GM12892 (cell line): ENCODE results near the gene XPA.
"Not testable (repeated sequence)": the region's sequence is repeated elsewhere in the genome, so short reads cannot be mapped to it uniquely, and the experiment has no call there.

Source experiments
- DNase-seq: peaks from one replicate; pipeline ENCODE4 v3.0.0; 2011; ENCODE audit not compliant: insufficient read length
- FAIRE-seq: peaks from 2 replicates; lab custom pipeline; 2011; peaks lifted over from hg19 to GRCh38; lab: Jason Lieb, UNC
- POLR2A ChIP-seq: IDR thresholded peaks from 2 replicates; pipeline ENCODE4 v1.6.1; 2011; ENCODE audit warnings: low read depth, low read length, control low read depth
- POLR2AphosphoS5 ChIP-seq: IDR thresholded peaks from 2 replicates; pipeline ENCODE4 v1.6.1; 2011; ENCODE audit warnings: low read depth, low read length, control low read depth
- TAF1 ChIP-seq: IDR thresholded peaks from 2 replicates; pipeline ENCODE4 v1.6.1; 2011; ENCODE audit warnings: low read depth, mild to moderate bottlenecking, control low read depth, low read length, borderline replicate concordance

The XPA gene

GRCh38 chr9:97721396-97721795 is 24.3 kb upstream of the XPA start:
- TF ChIP-seq TAF1: no peak
- TF ChIP-seq POLR2AphosphoS5: no peak
- no peak for FAIRE-seq
- no peak for DNase-seq

GRCh38 chr9:97717866-97718265 is 20.7 kb upstream of the XPA start:
- DNase-seq (no peak), FAIRE-seq (no peak)
- TF ChIP-seq POLR2AphosphoS5 (no peak), POLR2A (no peak), TAF1 (no peak)

DNA sequence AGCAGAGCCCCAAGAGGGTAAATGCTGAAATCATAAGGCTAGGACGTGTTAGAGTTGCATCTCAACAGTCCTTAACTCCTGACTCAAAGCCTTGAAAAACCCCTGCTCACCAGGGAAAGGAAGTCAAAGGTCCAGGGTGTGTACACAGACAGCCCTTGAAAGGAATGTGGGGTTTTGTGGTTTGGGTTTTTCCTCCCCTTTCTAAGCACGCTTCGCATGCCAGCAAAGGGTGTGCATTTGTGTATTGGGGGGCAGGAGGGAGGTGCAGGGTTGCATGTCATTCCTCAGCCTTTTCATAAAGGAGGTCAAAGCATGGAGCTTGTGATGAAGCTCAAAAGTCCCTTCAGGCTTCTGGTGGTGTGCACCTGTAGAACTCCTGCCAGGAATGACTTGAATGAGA is 17.3 kb upstream of the XPA start:
- no peak for TF ChIP-seq POLR2AphosphoS5
- no peak for TF ChIP-seq TAF1
- TF ChIP-seq POLR2A: no peak
- DNase-seq (no peak), FAIRE-seq (no peak)

- TF ChIP-seq POLR2A (no peak), TAF1 (no peak), POLR2AphosphoS5 (no peak)
- FAIRE-seq (no peak), DNase-seq (no peak)
Measured at GRCh38 chr9:97711223-97711626, 14.1 kb upstream of the XPA start.

GRCh38 chr9:97710356-97711222 is 13.4 kb upstream of the XPA start:
- TF ChIP-seq POLR2A (no peak), TAF1 (no peak), POLR2AphosphoS5 (no peak)
- FAIRE-seq (peak; percentile 14), DNase-seq (peak; percentile 51)

DNA sequence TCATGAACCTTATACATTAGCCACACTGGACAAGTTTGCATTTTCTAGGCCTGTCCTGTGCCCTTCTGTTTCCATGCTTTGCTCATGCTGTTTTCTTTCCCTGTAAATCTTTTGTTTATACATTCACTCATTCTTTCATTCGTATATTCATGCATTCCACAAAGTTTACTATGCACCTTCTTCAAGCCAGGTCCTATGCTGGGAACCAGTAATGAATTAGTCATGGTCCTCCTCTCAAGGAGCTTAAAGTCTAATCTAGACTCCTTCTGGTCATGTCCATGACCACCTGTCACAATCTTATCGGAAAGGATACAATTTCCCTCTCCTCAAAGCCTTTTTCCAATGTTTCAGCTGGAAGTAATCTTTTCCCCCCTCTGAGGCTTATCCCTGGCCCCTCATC is 9.1 kb upstream of the XPA start:
- no peak for FAIRE-seq
- DNase-seq: no peak
- TF ChIP-seq POLR2AphosphoS5 (no peak), POLR2A (no peak), TAF1 (no peak)

DNA sequence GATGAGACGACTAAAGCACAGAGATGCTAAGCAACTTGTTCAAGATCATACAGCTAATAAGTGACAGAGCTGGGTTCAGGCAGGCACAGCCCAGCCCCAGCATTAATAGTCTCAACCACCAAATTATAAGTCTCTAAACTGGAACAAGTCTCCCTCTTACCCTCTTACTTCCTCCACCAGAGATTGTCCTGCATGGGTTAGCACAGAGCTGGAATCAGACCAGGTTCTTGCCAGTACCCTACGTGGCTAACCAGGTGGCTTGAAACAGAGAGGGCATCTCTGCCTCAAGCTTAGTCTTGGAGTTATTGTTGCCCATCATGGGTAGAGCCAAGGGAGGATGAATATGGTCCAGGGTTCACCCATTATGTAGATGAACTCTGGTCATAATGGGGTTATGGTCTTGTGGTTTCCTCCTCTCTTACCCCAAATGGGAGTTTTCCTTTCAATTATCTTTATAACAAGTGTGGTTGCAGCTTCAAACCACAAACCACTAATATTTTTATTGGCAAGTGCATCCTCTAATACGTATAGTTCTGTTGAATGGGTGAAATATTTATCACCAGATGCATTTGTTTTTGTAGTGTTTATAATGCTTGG is 8.3 kb upstream of the XPA start:
- FAIRE-seq (no peak), DNase-seq (no peak)
- TF ChIP-seq POLR2A (no peak), TAF1 (no peak), POLR2AphosphoS5 (no peak)

DNA sequence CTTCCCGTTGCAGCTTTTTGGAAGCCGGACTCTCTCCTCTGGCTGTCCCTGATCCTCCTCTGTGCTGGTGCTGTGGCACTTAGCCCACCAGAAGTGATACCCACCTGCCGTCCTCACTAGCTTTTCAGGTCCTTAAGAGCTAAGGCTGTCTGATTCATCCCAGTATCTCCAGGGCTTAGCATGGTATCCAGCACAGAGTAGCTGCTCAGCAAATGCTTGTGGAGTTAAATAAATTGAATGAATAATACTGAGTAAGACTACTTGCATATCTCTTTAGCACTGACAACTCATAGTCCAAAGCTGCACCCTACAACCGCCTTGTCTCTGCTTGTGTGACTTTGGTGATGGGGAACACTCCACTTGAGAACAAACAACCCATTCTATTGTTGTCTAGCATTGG is 7.7 kb upstream of the XPA start:
- TF ChIP-seq POLR2A (no peak), POLR2AphosphoS5 (no peak), TAF1 (no peak)
- no peak for FAIRE-seq
- no peak for DNase-seq

GRCh38 chr9:97704345-97704677 is 7.2 kb upstream of the XPA start:
- TF ChIP-seq POLR2A (no peak), TAF1 (no peak), POLR2AphosphoS5 (no peak)
- DNase-seq (no peak), FAIRE-seq (no peak)

GRCh38 chr9:97703437-97704344 is 6.6 kb upstream of the XPA start:
- DNase-seq (no peak), FAIRE-seq (no peak)
- TF ChIP-seq POLR2A: no peak
- TF ChIP-seq POLR2AphosphoS5: no peak
- no peak for TF ChIP-seq TAF1

GRCh38 chr9:97699824-97700223 is 2.7 kb upstream of the XPA start:
- DNase-seq, FAIRE-seq: not testable (repeated sequence)

- not testable (repeated sequence) for FAIRE-seq, DNase-seq
Measured at GRCh38 chr9:97699281-97699680, 2.1 kb upstream of the XPA start.

DNA sequence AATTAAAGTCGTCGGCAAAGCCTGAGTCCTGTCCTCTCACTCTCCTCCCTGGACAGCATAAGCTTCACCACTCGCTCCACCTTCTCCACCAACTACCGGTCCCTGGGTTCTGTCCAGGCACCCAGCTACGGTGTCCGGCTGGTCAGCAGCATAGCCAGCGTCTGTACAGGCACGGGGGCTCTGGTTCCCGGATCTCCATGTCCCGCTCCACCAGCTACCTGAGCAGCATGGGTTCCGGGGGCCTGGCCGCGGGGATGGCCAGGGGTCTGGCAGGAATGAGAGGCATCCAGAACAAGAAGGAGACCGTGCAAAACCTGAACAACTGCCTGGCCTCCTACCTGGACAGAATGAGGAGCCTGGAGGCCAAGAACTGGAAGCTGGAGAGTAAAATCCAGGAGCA is 1.7 kb upstream of the XPA start:
- TF ChIP-seq POLR2A (no peak), POLR2AphosphoS5 (no peak), TAF1 (no peak)
- DNase-seq: no peak
- no peak for FAIRE-seq
